Measurements from ENCODE around the gene TNFAIP3. TPM values are rescaled to one million over a fixed set of nuclear protein-coding genes. Genes with fewer than 3 reads are reported as not detected.

TNFAIP3 gene
- total and polyA plus RNA-seq, 5 donors: 6.0 to 11.4 (median 10.6) TPM

DNA sequence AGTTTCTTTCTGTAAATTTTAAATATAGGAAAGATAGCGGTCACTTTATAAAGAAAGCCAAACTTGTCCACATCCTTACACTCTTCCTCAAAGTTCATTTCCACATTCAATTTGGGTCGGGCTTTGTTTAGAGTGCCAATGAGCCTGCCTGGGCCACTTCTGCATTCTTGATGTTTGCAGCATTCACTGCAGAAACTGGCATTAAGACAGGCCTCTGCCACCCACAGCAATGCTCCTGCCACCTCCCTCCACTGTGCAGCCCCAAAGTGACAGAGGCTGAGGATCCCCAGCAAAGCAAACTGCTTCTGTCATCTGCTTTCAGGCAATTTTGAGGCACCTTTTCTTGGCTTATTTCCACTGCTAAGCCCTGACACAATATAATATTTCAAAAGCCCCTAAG lies 61.2 kb downstream of the TNFAIP3 start:
- H3K9me3 ChIP-seq (ENCODE audit: control insufficient read depth, low read length): no peaks in the 10 kb centered on the region
- ATAC-seq (peak; percentile 25 to 63), DNase-seq (peak in 2 of 3 donors; percentile 22 to 48)
- 59% methylated on average over 2 of the region's 2 CpGs for WGBS
- no peak overlapping the region for H3K4me3 ChIP-seq (ENCODE audit: low read length)
- no peaks in the 10 kb centered on the region for H3K27me3 ChIP-seq (ENCODE audit: control insufficient read depth, insufficient read depth)
- peaks cover 3% of the 10 kb centered on the region for H3K4me1 ChIP-seq (ENCODE audit: control insufficient read depth, insufficient read depth, low read length)
- H3K27ac ChIP-seq (ENCODE audit: low read length): no peak overlapping the region
- intact Hi-C loops (cut with DNase I): no loop called here

DNA sequence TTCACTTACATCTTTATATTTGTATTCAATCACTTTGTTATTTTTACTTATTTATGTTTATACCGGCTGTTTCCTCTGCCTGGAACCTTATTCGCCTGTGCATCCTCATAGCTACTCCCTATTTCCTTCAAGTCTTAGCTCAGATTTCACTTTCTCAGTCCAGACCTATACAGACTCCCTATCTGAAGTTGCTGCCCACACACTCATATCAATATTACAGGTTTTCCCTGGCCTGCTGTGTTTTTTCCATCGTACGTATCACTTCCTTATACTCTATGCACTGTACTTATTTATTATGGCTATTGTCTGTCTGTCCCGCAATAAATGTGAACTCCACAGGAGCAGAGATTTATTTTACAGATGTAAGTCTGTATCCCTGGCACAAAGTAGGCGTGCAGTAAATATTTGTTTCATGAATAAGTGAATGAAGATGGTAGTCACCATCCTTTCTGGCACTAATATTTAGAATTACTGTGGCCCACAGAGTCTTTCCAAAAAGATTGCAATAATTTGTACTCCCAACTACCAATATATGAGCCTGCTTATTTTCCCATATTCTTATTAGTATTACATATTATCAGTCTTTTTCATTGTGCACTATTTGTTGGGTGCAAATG lies 64.9 kb downstream of the TNFAIP3 start:
- H3K27ac ChIP-seq (ENCODE audit: low read length): no peak overlapping the region
- no peak for DNase-seq
- 62% methylated on average over 6 of the region's 6 CpGs for WGBS
- H3K27me3 ChIP-seq (ENCODE audit: control insufficient read depth, insufficient read depth): no peaks in the 10 kb centered on the region
- no peaks in the 10 kb centered on the region for H3K9me3 ChIP-seq (ENCODE audit: control insufficient read depth, low read length)
- H3K4me3 ChIP-seq (ENCODE audit: low read length): no peak overlapping the region
- H3K4me1 ChIP-seq (ENCODE audit: control insufficient read depth, insufficient read depth, low read length): peaks cover 3% of the 10 kb centered on the region
- intact Hi-C loops (cut with DNase I): no loop called here
- no peak for ATAC-seq

Other genes with a start within 250 kb of the TNFAIP3 start
- gene PERP, start 240.2 kb downstream of the TNFAIP3 start, total RNA-seq: 10 to 100 TPM; 34.6 to 44.6 (median 38.7) TPM
- gene PERP, start 240.2 kb downstream of the TNFAIP3 start, polyA plus RNA-seq: 35.9 TPM